Suppressor macrophage (primary cell): ENCODE results near the gene C19orf67.

ENCODE experiments used
- DNase-seq, 4 experiments: peaks; one replicate each; pipeline ENCODE4 v3.0.0-alpha.2; 2020 to 2022

The C19orf67 gene

GRCh38 chr19:14081797-14082674 is 3.5 kb downstream of the C19orf67 start:
- peak; percentile 62 to 87 (median 70) for DNase-seq

- peak; percentile 98 to 100 (median 100) for DNase-seq
These were observed 4.4 kb downstream of the C19orf67 start for GRCh38 chr19:14080887-14081796.

GRCh38 chr19:14078411-14078810 is 7.2 kb downstream of the C19orf67 start:
- DNase-seq = peak; percentile 84 to 96 (median 90)

- DNase-seq = peak; percentile 30 to 66 (median 40)
These were observed 11.4 kb downstream of the C19orf67 start for GRCh38 chr19:14073925-14074838.

GRCh38 chr19:14073261-14073924 is 12.2 kb downstream of the C19orf67 start:
- DNase-seq = peak; percentile 81 to 95 (median 88)

GRCh38 chr19:14072535-14073260 is 12.9 kb downstream of the C19orf67 start, which contains the start of gene MISP3:
TSS of gene MISP3 (plus strand) at chr19:14072786. CDS start at chr19:14073310, 524 bp downstream.
- peak in 2 of 4 experiments; percentile 59 to 67 for DNase-seq

- DNase-seq = no peak
These were observed 15.1 kb downstream of the C19orf67 start for GRCh38 chr19:14070268-14071050.

- DNase-seq = no peak
These were observed 19.4 kb downstream of the C19orf67 start for GRCh38 chr19:14066134-14066533.

- DNase-seq = peak in 1 of 4 experiments; percentile 36
These were observed 22.5 kb downstream of the C19orf67 start for GRCh38 chr19:14063105-14063504.

- DNase-seq = no peak
These were observed 23.1 kb downstream of the C19orf67 start for GRCh38 chr19:14062558-14062855.

- no peak for DNase-seq
These were observed 23.6 kb downstream of the C19orf67 start, which contains the start of gene PALM3 for GRCh38 chr19:14061751-14062557. TSS of gene PALM3 (minus strand) at chr19:14062076. CDS start at chr19:14061980, 96 bp downstream.

- DNase-seq = no peak
These were observed 24.4 kb downstream of the C19orf67 start for GRCh38 chr19:14061081-14061749.

- DNase-seq = no peak
These were observed 25.9 kb downstream of the C19orf67 start for GRCh38 chr19:14059652-14060155.

- DNase-seq = peak in 3 of 4 experiments; percentile 35 to 66 (median 56)
These were observed 26.5 kb downstream of the C19orf67 start for GRCh38 chr19:14059093-14059480.

GRCh38 chr19:14058182-14059092 is 27.1 kb downstream of the C19orf67 start:
- no peak for DNase-seq

- DNase-seq = no peak
These were observed 28.7 kb downstream of the C19orf67 start for GRCh38 chr19:14056741-14057356.
